HEK293 (cell line): ENCODE data around the gene GTPBP4.
A peak's percentile ranks its signal among the peaks of the same experiment; 100 is the strongest.

ENCODE experiments used
- BCL11B ChIP-seq: fragments of 450-650 bp; formaldehyde crosslinking; IDR thresholded peaks from 2 replicates; pipeline ENCODE4 v1.5.1; 2016; ENCODE audit warnings: low read depth, missing biosample characterization, missing genetic modification characterization
- GFI1B ChIP-seq: fragments of 450-650 bp; formaldehyde crosslinking; IDR thresholded peaks from 2 replicates; pipeline ENCODE4 v1.5.1; 2016; ENCODE audit warnings: missing biosample characterization, missing genetic modification characterization
- GLI2 ChIP-seq: fragments of 450-650 bp; formaldehyde crosslinking; IDR thresholded peaks from 2 replicates; pipeline ENCODE4; 2017; ENCODE audit warnings: missing biosample characterization, missing genetic modification characterization, low read depth, borderline replicate concordance
- GLIS2 ChIP-seq: fragments of 450-650 bp; formaldehyde crosslinking; IDR thresholded peaks from 2 replicates; pipeline ENCODE4 v1.5.1; 2016; ENCODE audit warnings: missing biosample characterization, missing genetic modification characterization
- HOXC10 ChIP-seq: sonication (generic); formaldehyde crosslinking; IDR thresholded peaks from 2 replicates; pipeline ENCODE4 v1.8.1; 2023; ENCODE audit warnings: mild to moderate bottlenecking, missing genetic modification reagents
- KLF1 ChIP-seq: fragments of 450-650 bp; formaldehyde crosslinking; IDR thresholded peaks from 2 replicates; pipeline ENCODE4 v1.5.1; 2016; ENCODE audit warnings: missing biosample characterization, missing genetic modification characterization
- KLF8 ChIP-seq: fragments of 450-650 bp; formaldehyde crosslinking; IDR thresholded peaks from 2 replicates; pipeline ENCODE4 v1.5.1; 2016; ENCODE audit warnings: missing biosample characterization, missing genetic modification characterization
- KLF9 ChIP-seq: fragments of 450-650 bp; formaldehyde crosslinking; IDR thresholded peaks from 2 replicates; pipeline ENCODE4 v1.5.1; 2016; ENCODE audit warnings: missing biosample characterization, missing genetic modification characterization, low read depth
- OSR2 ChIP-seq: fragments of 450-650 bp; formaldehyde crosslinking; IDR thresholded peaks from 2 replicates; pipeline ENCODE4 v1.5.1; 2016; ENCODE audit warnings: missing biosample characterization, missing genetic modification characterization
- SCRT1 ChIP-seq: fragments of 450-650 bp; formaldehyde crosslinking; IDR thresholded peaks from 2 replicates; pipeline ENCODE4 v1.5.1; 2016; ENCODE audit warnings: missing biosample characterization, missing genetic modification characterization, borderline replicate concordance
- SCRT2 ChIP-seq: fragments of 450-650 bp; formaldehyde crosslinking; IDR thresholded peaks from 2 replicates; pipeline ENCODE4 v1.5.1; 2016; ENCODE audit warnings: missing biosample characterization, missing genetic modification characterization
- YY2 ChIP-seq: fragments of 450-650 bp; formaldehyde crosslinking; IDR thresholded peaks from 2 replicates; pipeline ENCODE4 v1.5.1; 2016; ENCODE audit warnings: missing biosample characterization, missing genetic modification characterization
- ZNF184 ChIP-seq: fragments of 450-650 bp; IDR thresholded peaks from 2 replicates; pipeline ENCODE4 v1.5.1; 2018; ENCODE audit warnings: missing biosample characterization, mild to moderate bottlenecking, missing genetic modification characterization
- ZNF2 ChIP-seq: fragments of 450-650 bp; formaldehyde crosslinking; IDR thresholded peaks from 2 replicates; pipeline ENCODE4 v1.5.1; 2016; ENCODE audit warnings: missing biosample characterization, missing genetic modification characterization
- ZNF324 ChIP-seq: fragments of 450-650 bp; formaldehyde crosslinking; IDR thresholded peaks from 2 replicates; pipeline ENCODE4 v1.5.1; 2016; ENCODE audit warnings: missing biosample characterization, missing genetic modification characterization
- ZNF391 ChIP-seq: fragments of 450-650 bp; formaldehyde crosslinking; IDR thresholded peaks from 2 replicates; pipeline ENCODE4 v1.5.1; 2016; ENCODE audit warnings: low read depth, missing biosample characterization, missing genetic modification characterization, borderline replicate concordance
- ZNF561 ChIP-seq: fragments of 450-650 bp; IDR thresholded peaks from 2 replicates; pipeline ENCODE4 v1.5.1; 2018; ENCODE audit warnings: missing biosample characterization, missing genetic modification characterization, borderline replicate concordance
- ZNF596 ChIP-seq: fragments of 450-650 bp; IDR thresholded peaks from 2 replicates; pipeline ENCODE4 v1.5.0; 2018; ENCODE audit warnings: missing biosample characterization, mild to moderate bottlenecking, missing genetic modification characterization, moderate library complexity
- ZNF629 ChIP-seq: fragments of 450-650 bp; formaldehyde crosslinking; IDR thresholded peaks from 2 replicates; pipeline ENCODE4 v1.5.1; 2017; ENCODE audit warnings: missing biosample characterization, missing genetic modification characterization
- ZNF660 ChIP-seq: fragments of 450-650 bp; IDR thresholded peaks from 2 replicates; pipeline ENCODE4 v1.5.1; 2018; ENCODE audit warnings: missing biosample characterization, mild to moderate bottlenecking, missing genetic modification characterization
- TF ChIP-seq, protein P1 (sequence below): IDR thresholded peaks from 2 replicates; pipeline ENCODE4 v1.6.1; 2011; ENCODE audit warnings: mild to moderate bottlenecking, low read depth, low read length, borderline replicate concordance
- TF ChIP-seq, protein P2 (sequence below): fragments of 450-650 bp; formaldehyde crosslinking; IDR thresholded peaks from 2 replicates; pipeline ENCODE4 v1.5.1; 2016; ENCODE audit warnings: missing biosample characterization, missing genetic modification characterization
- TF ChIP-seq, protein P3 (sequence below): fragments of 450-650 bp; formaldehyde crosslinking; IDR thresholded peaks from 2 replicates; pipeline ENCODE4 v1.5.1; 2016; ENCODE audit warnings: missing biosample characterization, missing genetic modification characterization
- TF ChIP-seq, protein P4 (sequence below): fragments of 450-650 bp; formaldehyde crosslinking; IDR thresholded peaks from 2 replicates; pipeline ENCODE4 v1.5.1; 2016; ENCODE audit warnings: missing biosample characterization, missing genetic modification characterization
- TF ChIP-seq, protein P5 (sequence below): fragments of 450-650 bp; formaldehyde crosslinking; IDR thresholded peaks from 2 replicates; pipeline ENCODE4 v1.5.1; 2017; ENCODE audit warnings: missing biosample characterization, missing genetic modification characterization
- TF ChIP-seq, protein P6 (sequence below): fragments of 450-650 bp; formaldehyde crosslinking; IDR thresholded peaks from 2 replicates; pipeline ENCODE4 v1.5.1; 2016; ENCODE audit warnings: missing biosample characterization, missing genetic modification characterization
- TF ChIP-seq, protein P7 (sequence below): fragments of 450-650 bp; IDR thresholded peaks from 2 replicates; pipeline ENCODE4 v1.5.1; 2018; ENCODE audit warnings: missing biosample characterization, missing genetic modification characterization

Gene GTPBP4

DNA sequence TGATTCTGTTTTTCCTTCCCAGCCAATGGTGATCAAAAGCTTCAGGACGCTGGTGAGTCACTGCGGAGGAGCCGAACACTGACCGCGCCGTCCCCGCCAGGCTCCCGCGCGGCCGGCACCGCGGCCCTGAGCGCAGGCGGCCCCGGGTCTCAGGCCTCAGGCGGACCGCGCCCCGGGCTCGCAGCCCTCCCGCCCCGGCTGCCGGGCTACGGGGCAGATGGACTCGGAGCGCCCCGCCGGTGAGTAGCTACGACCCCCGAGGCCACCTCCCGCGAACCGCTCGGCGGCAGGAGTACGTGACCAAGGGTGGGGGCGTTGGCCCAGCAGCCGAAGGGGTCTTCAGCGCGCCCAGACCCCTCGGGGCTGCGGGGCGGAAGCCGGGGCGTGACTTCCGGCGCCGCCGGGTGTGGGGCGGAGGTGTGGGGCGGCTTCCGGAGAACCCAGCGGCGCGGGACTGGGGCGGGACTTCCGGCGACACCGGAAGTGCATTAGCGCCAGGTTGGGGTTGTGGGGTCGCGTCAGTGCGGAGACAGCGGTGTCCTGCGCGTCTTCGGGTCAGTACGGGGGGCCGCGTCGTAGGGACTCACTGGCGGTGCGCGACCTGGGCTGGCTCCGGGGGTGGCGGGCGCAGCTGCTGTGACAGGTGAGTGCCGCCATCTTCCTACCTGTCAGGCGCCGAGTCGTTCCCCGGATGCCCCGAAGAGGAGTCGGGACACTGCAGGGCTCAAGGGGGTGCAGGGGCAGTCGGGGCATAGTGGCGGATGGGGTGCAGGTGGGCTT is 68.3 kb downstream of the GTPBP4 start, which contains the start of gene WDR37 (continued):
- TF ChIP-seq ZNF596 (tag by site-specific recombination) (0 out of 2 replicates have a peak, but pooled peaks have one; percentile 31), ZNF324 (tag by site-specific recombination) (0 out of 2 replicates have a peak, but pooled peaks have one; percentile 36), GLI2 (no peak), SCRT2 (peak; percentile 70; the same call in 1 of the 2 replicates), OSR2 (0 out of 2 replicates have a peak, but pooled peaks have one; percentile 27), GFI1B (tag by site-specific recombination) (no peak), SCRT1 (tag by site-specific recombination) (peak; percentile 50; the same call in 1 of the 2 replicates), KLF8 (peak; percentile 98), YY2 (tag by site-specific recombination) (peak; percentile 53; the same call in 1 of the 2 replicates), ZNF660 (tag by site-specific recombination) (peak; percentile 81), BCL11B (tag by site-specific recombination) (0 out of 2 replicates have a peak, but pooled peaks have one; percentile 22), KLF9 (tag by site-specific recombination) (peak; percentile 72; the same call in 1 of the 2 replicates), ZNF629 (peak; percentile 70), ZNF184 (tag by site-specific recombination) (peak; percentile 8; the same call in 1 of the 2 replicates), KLF1 (tag by site-specific recombination) (peak; percentile 90), ZNF561 (tag by site-specific recombination) (peak; percentile 93; the same call in 1 of the 2 replicates), ZNF2 (tag by site-specific recombination) (peak; percentile 63; the same call in 1 of the 2 replicates), ZNF391 (tag by site-specific recombination) (peak; percentile 85), GLIS2 (tag by site-specific recombination) (peak; percentile 99), HOXC10 (CRISPR knock-in tag) (peak; percentile 72; the same call in 1 of the 2 replicates)
- TF ChIP-seq, protein P1, sequence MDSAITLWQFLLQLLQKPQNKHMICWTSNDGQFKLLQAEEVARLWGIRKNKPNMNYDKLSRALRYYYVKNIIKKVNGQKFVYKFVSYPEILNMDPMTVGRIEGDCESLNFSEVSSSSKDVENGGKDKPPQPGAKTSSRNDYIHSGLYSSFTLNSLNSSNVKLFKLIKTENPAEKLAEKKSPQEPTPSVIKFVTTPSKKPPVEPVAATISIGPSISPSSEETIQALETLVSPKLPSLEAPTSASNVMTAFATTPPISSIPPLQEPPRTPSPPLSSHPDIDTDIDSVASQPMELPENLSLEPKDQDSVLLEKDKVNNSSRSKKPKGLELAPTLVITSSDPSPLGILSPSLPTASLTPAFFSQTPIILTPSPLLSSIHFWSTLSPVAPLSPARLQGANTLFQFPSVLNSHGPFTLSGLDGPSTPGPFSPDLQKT, result peak; percentile 46; the same call in 1 of the 2 replicates
- TF ChIP-seq, protein P2, sequence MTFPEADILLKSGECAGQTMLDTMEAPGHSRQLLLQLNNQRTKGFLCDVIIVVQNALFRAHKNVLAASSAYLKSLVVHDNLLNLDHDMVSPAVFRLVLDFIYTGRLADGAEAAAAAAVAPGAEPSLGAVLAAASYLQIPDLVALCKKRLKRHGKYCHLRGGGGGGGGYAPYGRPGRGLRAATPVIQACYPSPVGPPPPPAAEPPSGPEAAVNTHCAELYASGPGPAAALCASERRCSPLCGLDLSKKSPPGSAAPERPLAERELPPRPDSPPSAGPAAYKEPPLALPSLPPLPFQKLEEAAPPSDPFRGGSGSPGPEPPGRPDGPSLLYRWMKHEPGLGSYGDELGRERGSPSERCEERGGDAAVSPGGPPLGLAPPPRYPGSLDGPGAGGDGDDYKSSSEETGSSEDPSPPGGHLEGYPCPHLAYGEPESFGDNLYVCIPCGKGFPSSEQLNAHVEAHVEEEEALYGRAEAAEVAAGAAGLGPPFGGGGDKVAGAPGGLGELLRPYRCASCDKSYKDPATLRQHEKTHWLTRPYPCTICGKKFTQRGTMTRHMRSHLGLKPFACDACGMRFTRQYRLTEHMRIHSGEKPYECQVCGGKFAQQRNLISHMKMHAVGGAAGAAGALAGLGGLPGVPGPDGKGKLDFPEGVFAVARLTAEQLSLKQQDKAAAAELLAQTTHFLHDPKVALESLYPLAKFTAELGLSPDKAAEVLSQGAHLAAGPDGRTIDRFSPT (tag by site-specific recombination), result peak; percentile 68; the same call in 1 of the 2 replicates
- TF ChIP-seq, protein P3, sequence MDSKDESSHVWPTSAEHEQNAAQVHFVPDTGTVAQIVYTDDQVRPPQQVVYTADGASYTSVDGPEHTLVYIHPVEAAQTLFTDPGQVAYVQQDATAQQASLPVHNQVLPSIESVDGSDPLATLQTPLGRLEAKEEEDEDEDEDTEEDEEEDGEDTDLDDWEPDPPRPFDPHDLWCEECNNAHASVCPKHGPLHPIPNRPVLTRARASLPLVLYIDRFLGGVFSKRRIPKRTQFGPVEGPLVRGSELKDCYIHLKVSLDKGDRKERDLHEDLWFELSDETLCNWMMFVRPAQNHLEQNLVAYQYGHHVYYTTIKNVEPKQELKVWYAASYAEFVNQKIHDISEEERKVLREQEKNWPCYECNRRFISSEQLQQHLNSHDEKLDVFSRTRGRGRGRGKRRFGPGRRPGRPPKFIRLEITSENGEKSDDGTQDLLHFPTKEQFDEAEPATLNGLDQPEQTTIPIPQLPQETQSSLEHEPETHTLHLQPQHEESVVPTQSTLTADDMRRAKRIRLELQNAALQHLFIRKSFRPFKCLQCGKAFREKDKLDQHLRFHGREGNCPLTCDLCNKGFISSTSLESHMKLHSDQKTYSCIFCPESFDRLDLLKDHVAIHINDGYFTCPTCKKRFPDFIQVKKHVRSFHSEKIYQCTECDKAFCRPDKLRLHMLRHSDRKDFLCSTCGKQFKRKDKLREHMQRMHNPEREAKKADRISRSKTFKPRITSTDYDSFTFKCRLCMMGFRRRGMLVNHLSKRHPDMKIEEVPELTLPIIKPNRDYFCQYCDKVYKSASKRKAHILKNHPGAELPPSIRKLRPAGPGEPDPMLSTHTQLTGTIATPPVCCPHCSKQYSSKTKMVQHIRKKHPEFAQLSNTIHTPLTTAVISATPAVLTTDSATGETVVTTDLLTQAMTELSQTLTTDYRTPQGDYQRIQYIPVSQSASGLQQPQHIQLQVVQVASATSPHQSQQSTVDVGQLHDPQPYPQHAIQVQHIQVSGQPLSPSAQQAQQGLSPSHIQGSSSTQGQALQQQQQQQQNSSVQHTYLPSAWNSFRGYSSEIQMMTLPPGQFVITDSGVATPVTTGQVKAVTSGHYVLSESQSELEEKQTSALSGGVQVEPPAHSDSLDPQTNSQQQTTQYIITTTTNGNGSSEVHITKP (tag by site-specific recombination), result no peak
- TF ChIP-seq, protein P4, sequence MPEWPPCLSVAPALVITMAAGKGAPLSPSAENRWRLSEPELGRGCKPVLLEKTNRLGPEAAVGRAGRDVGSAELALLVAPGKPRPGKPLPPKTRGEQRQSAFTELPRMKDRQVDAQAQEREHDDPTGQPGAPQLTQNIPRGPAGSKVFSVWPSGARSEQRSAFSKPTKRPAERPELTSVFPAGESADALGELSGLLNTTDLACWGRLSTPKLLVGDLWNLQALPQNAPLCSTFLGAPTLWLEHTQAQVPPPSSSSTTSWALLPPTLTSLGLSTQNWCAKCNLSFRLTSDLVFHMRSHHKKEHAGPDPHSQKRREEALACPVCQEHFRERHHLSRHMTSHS, result no peak
- TF ChIP-seq, protein P5, sequence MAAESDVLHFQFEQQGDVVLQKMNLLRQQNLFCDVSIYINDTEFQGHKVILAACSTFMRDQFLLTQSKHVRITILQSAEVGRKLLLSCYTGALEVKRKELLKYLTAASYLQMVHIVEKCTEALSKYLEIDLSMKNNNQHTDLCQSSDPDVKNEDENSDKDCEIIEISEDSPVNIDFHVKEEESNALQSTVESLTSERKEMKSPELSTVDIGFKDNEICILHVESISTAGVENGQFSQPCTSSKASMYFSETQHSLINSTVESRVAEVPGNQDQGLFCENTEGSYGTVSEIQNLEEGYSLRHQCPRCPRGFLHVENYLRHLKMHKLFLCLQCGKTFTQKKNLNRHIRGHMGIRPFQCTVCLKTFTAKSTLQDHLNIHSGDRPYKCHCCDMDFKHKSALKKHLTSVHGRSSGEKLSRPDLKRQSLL (tag by site-specific recombination), result no peak
- TF ChIP-seq, protein P6, sequence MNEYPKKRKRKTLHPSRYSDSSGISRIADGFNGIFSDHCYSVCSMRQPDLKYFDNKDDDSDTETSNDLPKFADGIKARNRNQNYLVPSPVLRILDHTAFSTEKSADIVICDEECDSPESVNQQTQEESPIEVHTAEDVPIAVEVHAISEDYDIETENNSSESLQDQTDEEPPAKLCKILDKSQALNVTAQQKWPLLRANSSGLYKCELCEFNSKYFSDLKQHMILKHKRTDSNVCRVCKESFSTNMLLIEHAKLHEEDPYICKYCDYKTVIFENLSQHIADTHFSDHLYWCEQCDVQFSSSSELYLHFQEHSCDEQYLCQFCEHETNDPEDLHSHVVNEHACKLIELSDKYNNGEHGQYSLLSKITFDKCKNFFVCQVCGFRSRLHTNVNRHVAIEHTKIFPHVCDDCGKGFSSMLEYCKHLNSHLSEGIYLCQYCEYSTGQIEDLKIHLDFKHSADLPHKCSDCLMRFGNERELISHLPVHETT, result no peak
- TF ChIP-seq, protein P7, sequence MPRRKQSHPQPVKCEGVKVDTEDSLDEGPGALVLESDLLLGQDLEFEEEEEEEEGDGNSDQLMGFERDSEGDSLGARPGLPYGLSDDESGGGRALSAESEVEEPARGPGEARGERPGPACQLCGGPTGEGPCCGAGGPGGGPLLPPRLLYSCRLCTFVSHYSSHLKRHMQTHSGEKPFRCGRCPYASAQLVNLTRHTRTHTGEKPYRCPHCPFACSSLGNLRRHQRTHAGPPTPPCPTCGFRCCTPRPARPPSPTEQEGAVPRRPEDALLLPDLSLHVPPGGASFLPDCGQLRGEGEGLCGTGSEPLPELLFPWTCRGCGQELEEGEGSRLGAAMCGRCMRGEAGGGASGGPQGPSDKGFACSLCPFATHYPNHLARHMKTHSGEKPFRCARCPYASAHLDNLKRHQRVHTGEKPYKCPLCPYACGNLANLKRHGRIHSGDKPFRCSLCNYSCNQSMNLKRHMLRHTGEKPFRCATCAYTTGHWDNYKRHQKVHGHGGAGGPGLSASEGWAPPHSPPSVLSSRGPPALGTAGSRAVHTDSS (tag by site-specific recombination), result 0 out of 2 replicates have a peak, but pooled peaks have one; percentile 18
